Neural cell (in vitro differentiated cells): ENCODE measurements around the gene OR10A5. TPM values are rescaled to one million over a fixed set of nuclear protein-coding genes. Genes with fewer than 3 reads are reported as not detected.

Source experiments
- H2AFZ ChIP-seq: fragments of 200-600, 300-800 bp; sonication (generic), shearing (Covaris generic); 2 replicates; pipeline ENCODE4 v1.6.0; 2014; ENCODE audit warnings: low read depth, mild to moderate bottlenecking, antibody characterized with exemption, low read length, moderate library complexity
- H3F3A ChIP-seq: fragments of 200-600 bp; shearing (Covaris generic); 2 replicates; pipeline ENCODE4 v1.6.1; 2016; ENCODE audit warnings: mild to moderate bottlenecking, moderate library complexity, mixed read lengths, antibody characterized with exemption, low read length; ENCODE audit not compliant: insufficient read depth, poor library complexity, severe bottlenecking
- H3K27ac ChIP-seq: fragments of 200-600, 300-800 bp; sonication (generic), shearing (Covaris generic); 2 replicates; pipeline ENCODE4 v1.5.1; 2014; ENCODE audit warnings: mild to moderate bottlenecking, low read length, moderate library complexity
- H3K27me3 ChIP-seq: fragments of 300-800, 200-600 bp; sonication (generic), shearing (Covaris generic); 2 replicates; pipeline ENCODE4 v1.6.0; 2014; ENCODE audit warnings: mild to moderate bottlenecking, low read depth, low read length, moderate library complexity; ENCODE audit not compliant: insufficient read depth
- H3K36me3 ChIP-seq: fragments of 300-800, 200-600 bp; sonication (generic), shearing (Covaris generic); 2 replicates; pipeline ENCODE4 v1.5.1; 2014; ENCODE audit warnings: mild to moderate bottlenecking, antibody characterized with exemption, low read length, moderate library complexity; ENCODE audit not compliant: insufficient read depth
- H3K4me2 ChIP-seq: fragments of 300-800, 200-600 bp; sonication (generic), shearing (Covaris generic); 2 replicates; pipeline ENCODE4 v1.6.0; 2014; ENCODE audit warnings: mild to moderate bottlenecking, low read length
- H3K4me3 ChIP-seq: fragments of 300-800, 200-600 bp; sonication (generic), shearing (Covaris generic); 2 replicates; pipeline ENCODE4 v1.5.1; 2014; ENCODE audit warnings: mild to moderate bottlenecking, low read length, moderate library complexity
- H3K79me2 ChIP-seq: fragments of 200-600 bp; shearing (Covaris generic); replicated peaks from 2 replicates; pipeline ENCODE4 v1.6.0; 2014; ENCODE audit warnings: mild to moderate bottlenecking, low read length, moderate library complexity; ENCODE audit not compliant: insufficient read depth
- H3K9ac ChIP-seq: fragments of 300-800, 200-600 bp; sonication (generic), shearing (Covaris generic); 2 replicates; pipeline ENCODE4 v1.6.1; 2016; ENCODE audit warnings: mild to moderate bottlenecking, low read length, mixed read lengths
- H3K9me2 ChIP-seq: fragments of 200-600 bp; shearing (Covaris generic); 2 replicates; pipeline ENCODE4 v1.6.1; 2016; ENCODE audit warnings: mild to moderate bottlenecking, low read length, mixed read lengths; ENCODE audit not compliant: insufficient read depth
- H3K9me3 ChIP-seq: fragments of 200-600, 300-800 bp; sonication (generic), shearing (Covaris generic); 2 replicates; pipeline ENCODE4 v1.6.1; 2016; ENCODE audit warnings: mild to moderate bottlenecking, mixed run types, low read length, moderate library complexity, mixed read lengths
- H4K20me1 ChIP-seq: fragments of 200-600 bp; shearing (Covaris generic); 2 replicates; pipeline ENCODE4 v1.6.1; 2016; ENCODE audit warnings: mild to moderate bottlenecking, mixed run types; ENCODE audit not compliant: insufficient read depth
- EP300 ChIP-seq: fragments of 450-650 bp; conservative IDR thresholded peaks from 2 replicates; pipeline ENCODE4 v1.6.1; 2014; ENCODE audit warnings: antibody characterized with exemption, mild to moderate bottlenecking, moderate library complexity; ENCODE audit not compliant: poor library complexity, severe bottlenecking
- EZH2 ChIP-seq: fragments of 200-600, 300-800 bp; shearing (Covaris generic), sonication (generic); IDR thresholded peaks from 2 replicates; pipeline ENCODE4 v1.6.1; 2014; ENCODE audit warnings: antibody characterized with exemption, low read length, borderline replicate concordance, mild to moderate bottlenecking; ENCODE audit not compliant: insufficient read depth, poor library complexity, severe bottlenecking
- MXI1 ChIP-seq: fragments of 450-650 bp; conservative IDR thresholded peaks from 2 replicates; pipeline ENCODE4 v1.6.1; 2014; ENCODE audit warnings: antibody characterized with exemption, mild to moderate bottlenecking; ENCODE audit not compliant: poor library complexity, severe bottlenecking
- POLR2AphosphoS5 ChIP-seq: IDR thresholded peaks from 2 replicates; pipeline ENCODE4 v1.6.1; 2012
- RAD21 ChIP-seq: fragments of 450-650 bp; conservative IDR thresholded peaks from 2 replicates; pipeline ENCODE4 v1.6.1; 2014; ENCODE audit warnings: antibody characterized with exemption, mild to moderate bottlenecking, moderate library complexity
- SMC3 ChIP-seq: fragments of 450-650 bp; conservative IDR thresholded peaks from 2 replicates; pipeline ENCODE4 v1.6.1; 2014; ENCODE audit warnings: antibody characterized with exemption, mild to moderate bottlenecking, moderate library complexity; ENCODE audit not compliant: poor library complexity
- TAF1 ChIP-seq: IDR thresholded peaks from 2 replicates; pipeline ENCODE4 v1.6.1; 2012; ENCODE audit warnings: low read depth
- polyA plus RNA-seq: library from polyadenylated mRNA; depleted of rRNA; stranded (reverse); fragments of >200 nt; gene quantifications from 2 replicates; pipeline ENCODE4 v1.2.3, GENCODE V29; 2014
- TF ChIP-seq, protein P1 (sequence below): fragments of 450-650 bp; IDR thresholded peaks from 2 replicates; pipeline ENCODE4 v1.5.1; 2014; ENCODE audit warnings: antibody characterized with exemption, mild to moderate bottlenecking, moderate library complexity; ENCODE audit not compliant: poor library complexity, severe bottlenecking
- TF ChIP-seq, protein P2 (sequence below): IDR thresholded peaks from 2 replicates; pipeline ENCODE4 v1.6.1; 2012; ENCODE audit warnings: borderline replicate concordance

The OR10A5 gene
- polyA plus RNA-seq, 1 donor from 2014 or later, result not detected

DNA sequence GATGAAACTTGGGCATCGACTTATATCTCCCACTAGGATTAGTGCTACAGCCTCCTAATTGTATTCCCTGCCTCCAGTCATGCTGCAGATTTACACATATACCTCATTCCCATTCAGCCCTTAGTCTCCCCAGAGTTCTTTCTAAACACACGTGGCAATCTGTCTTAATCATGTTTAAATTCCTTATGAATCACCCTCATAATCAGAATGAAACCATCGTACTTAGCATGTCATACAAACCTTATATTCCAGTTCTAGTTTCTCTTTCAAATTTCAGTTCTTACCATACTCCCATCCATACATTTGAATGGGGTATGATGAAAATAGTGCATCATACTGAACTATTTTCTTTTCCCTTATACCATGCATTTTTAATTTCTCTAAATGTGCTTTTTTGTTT, 11.4 kb downstream of the OR10A5 start:
- Histone ChIP-seq H3K27ac (no peak overlapping the region), H3K27me3 (no peaks in the 10 kb centered on the region), H3K9me3 (peaks cover 3% of the 10 kb centered on the region), H4K20me1 (no peaks in the 10 kb centered on the region), H3K9ac (no peak overlapping the region), H3K4me2 (no peak overlapping the region), H3K79me2 (no peaks in the 10 kb centered on the region), H2AFZ (no peak overlapping the region), H3K4me3 (no peak overlapping the region), H3K9me2 (no peaks in the 10 kb centered on the region), H3F3A (no peaks in the 10 kb centered on the region), H3K36me3 (no peaks in the 10 kb centered on the region)
- no peak for TF ChIP-seq POLR2AphosphoS5
- TF ChIP-seq, protein P1, sequence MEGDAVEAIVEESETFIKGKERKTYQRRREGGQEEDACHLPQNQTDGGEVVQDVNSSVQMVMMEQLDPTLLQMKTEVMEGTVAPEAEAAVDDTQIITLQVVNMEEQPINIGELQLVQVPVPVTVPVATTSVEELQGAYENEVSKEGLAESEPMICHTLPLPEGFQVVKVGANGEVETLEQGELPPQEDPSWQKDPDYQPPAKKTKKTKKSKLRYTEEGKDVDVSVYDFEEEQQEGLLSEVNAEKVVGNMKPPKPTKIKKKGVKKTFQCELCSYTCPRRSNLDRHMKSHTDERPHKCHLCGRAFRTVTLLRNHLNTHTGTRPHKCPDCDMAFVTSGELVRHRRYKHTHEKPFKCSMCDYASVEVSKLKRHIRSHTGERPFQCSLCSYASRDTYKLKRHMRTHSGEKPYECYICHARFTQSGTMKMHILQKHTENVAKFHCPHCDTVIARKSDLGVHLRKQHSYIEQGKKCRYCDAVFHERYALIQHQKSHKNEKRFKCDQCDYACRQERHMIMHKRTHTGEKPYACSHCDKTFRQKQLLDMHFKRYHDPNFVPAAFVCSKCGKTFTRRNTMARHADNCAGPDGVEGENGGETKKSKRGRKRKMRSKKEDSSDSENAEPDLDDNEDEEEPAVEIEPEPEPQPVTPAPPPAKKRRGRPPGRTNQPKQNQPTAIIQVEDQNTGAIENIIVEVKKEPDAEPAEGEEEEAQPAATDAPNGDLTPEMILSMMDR, result no peak
- TF ChIP-seq, protein P2, sequence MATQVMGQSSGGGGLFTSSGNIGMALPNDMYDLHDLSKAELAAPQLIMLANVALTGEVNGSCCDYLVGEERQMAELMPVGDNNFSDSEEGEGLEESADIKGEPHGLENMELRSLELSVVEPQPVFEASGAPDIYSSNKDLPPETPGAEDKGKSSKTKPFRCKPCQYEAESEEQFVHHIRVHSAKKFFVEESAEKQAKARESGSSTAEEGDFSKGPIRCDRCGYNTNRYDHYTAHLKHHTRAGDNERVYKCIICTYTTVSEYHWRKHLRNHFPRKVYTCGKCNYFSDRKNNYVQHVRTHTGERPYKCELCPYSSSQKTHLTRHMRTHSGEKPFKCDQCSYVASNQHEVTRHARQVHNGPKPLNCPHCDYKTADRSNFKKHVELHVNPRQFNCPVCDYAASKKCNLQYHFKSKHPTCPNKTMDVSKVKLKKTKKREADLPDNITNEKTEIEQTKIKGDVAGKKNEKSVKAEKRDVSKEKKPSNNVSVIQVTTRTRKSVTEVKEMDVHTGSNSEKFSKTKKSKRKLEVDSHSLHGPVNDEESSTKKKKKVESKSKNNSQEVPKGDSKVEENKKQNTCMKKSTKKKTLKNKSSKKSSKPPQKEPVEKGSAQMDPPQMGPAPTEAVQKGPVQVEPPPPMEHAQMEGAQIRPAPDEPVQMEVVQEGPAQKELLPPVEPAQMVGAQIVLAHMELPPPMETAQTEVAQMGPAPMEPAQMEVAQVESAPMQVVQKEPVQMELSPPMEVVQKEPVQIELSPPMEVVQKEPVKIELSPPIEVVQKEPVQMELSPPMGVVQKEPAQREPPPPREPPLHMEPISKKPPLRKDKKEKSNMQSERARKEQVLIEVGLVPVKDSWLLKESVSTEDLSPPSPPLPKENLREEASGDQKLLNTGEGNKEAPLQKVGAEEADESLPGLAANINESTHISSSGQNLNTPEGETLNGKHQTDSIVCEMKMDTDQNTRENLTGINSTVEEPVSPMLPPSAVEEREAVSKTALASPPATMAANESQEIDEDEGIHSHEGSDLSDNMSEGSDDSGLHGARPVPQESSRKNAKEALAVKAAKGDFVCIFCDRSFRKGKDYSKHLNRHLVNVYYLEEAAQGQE, result no peak
- no peak for TF ChIP-seq TAF1
- no peak for TF ChIP-seq SMC3
- no peak for TF ChIP-seq RAD21
- no peak for TF ChIP-seq MXI1
- no peak for TF ChIP-seq EZH2
- TF ChIP-seq EP300, result no peak

DNA sequence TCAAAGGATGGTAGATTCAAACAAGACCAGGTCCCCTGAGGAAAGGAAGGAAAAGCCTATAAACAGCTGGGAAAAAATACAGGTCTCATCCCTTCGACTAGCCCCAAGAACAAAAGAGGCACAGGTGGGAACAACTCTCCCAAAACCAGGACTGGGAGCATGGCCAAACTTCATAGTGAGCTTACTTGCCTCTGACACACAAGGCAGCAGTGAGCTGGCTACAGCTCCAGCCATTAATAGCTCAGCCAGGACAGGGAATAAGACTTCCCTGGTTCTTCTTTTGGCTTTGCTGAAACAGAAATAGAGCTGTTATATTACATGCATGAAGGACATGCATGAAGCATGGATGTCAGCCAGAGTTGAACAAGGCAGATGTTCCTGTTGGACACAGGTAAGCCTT, 17.5 kb downstream of the OR10A5 start, which contains the start of gene OR10A2:
TSS of gene OR10A2 (plus strand) at position 97 of the 400 bp plus-strand sequence. CDS start 6,698 bp downstream, outside the sequence.
- no peaks in the 10 kb centered on the region for H4K20me1 ChIP-seq
- no peaks in the 10 kb centered on the region for H3K36me3 ChIP-seq
- H3K9me2 ChIP-seq, result no peaks in the 10 kb centered on the region
- no peaks in the 10 kb centered on the region for H3K79me2 ChIP-seq
- H3K4me3 ChIP-seq, result no peak within 1 kb of the TSS
- no peaks in the 10 kb centered on the region for H3F3A ChIP-seq
- no peak within 1 kb of the TSS for H2AFZ ChIP-seq
- no peak within 1 kb of the TSS for H3K27ac ChIP-seq
- H3K27me3 ChIP-seq, result no peaks in the 10 kb centered on the region
- H3K4me2 ChIP-seq, result no peak within 1 kb of the TSS
- H3K9ac ChIP-seq, result no peak within 1 kb of the TSS
- H3K9me3 ChIP-seq, result no peaks in the 10 kb centered on the region
- TF ChIP-seq TAF1 (no peak), RAD21 (no peak), EP300 (no peak), SMC3 (no peak)

DNA sequence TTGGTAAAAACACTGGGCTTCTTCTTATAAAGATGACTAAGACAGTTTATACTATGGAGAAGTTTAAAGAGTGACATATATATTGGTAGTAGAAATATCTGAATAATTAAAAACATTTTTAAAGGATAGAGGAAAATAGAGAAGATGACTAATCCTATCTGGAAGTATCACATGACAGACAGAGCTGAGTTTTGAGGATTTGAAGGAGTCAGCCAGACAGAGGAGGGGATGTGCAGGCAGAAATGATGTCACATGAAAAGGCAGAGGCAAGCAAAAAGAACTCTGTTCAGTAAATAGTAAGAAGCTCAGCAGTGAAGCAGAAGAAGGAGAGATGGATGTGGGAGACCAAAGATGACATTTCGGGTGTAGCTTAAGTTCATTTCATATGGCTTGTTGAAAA, 19.0 kb downstream of the OR10A5 start:
- no peaks in the 10 kb centered on the region for H3K79me2 ChIP-seq
- no peak overlapping the region for H3K4me3 ChIP-seq
- no peak overlapping the region for H3K9ac ChIP-seq
- TF ChIP-seq POLR2AphosphoS5 (no peak), RAD21 (no peak), TAF1 (no peak), MXI1 (no peak), EZH2 (no peak), EP300 (no peak), SMC3 (no peak)
- TF ChIP-seq, protein P2, result no peak
- TF ChIP-seq, protein P1, result no peak
- no peak overlapping the region for H3K4me2 ChIP-seq
- no peaks in the 10 kb centered on the region for H3K9me2 ChIP-seq
- no peaks in the 10 kb centered on the region for H3K9me3 ChIP-seq
- no peaks in the 10 kb centered on the region for H3K36me3 ChIP-seq
- no peaks in the 10 kb centered on the region for H3F3A ChIP-seq
- no peak overlapping the region for H3K27ac ChIP-seq
- no peaks in the 10 kb centered on the region for H4K20me1 ChIP-seq
- no peaks in the 10 kb centered on the region for H3K27me3 ChIP-seq
- no peak overlapping the region for H2AFZ ChIP-seq
